Measurements from ENCODE around the gene PRR23E. TPM values are rescaled to one million over a fixed set of nuclear protein-coding genes. Genes with fewer than 3 reads are reported as not detected.

The PRR23E gene
- total and polyA plus RNA-seq, 2 experiments from 2014 or later: not detected

DNA sequence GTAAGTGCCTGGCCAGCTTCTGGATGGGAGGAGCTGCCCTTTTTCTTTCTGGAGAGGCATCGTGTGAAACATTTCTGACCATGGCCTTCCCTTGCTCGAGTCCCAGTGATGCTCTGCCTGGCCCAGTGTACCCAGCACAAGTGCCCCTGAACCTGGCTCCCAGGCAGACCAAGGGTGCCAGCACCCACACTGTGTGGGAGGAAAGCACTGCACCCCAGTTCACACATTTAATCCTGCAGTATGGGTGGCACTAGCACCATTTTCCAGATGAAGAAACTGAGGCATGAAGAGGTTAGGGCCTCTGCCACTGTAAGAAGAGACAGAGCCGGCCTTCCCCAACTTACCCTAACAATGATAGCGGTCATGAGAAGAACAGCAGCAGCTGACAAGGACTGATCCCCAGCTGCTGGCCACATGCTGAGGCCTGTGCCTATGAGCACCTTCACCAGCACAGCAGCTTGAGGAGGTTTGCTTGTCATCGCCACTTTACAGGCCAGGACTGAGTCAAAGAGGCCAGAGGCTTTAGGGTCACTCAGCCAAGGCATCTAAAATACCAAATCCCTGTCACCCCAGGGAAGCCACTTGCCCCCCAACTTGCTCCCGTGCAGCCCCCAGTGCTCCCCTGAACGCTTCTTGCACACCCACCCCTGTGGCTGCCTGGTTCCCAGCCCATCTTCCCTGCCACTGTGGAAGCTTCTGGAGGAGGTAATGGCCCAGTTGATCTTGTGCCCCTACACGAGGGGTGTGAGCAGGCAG is 15.0 kb downstream of the PRR23E start (continued):
- TF ChIP-seq ZNF462 (CRISPR knock-in tag; IDR thresholded peaks at IDR 0.05): no peak

DNA sequence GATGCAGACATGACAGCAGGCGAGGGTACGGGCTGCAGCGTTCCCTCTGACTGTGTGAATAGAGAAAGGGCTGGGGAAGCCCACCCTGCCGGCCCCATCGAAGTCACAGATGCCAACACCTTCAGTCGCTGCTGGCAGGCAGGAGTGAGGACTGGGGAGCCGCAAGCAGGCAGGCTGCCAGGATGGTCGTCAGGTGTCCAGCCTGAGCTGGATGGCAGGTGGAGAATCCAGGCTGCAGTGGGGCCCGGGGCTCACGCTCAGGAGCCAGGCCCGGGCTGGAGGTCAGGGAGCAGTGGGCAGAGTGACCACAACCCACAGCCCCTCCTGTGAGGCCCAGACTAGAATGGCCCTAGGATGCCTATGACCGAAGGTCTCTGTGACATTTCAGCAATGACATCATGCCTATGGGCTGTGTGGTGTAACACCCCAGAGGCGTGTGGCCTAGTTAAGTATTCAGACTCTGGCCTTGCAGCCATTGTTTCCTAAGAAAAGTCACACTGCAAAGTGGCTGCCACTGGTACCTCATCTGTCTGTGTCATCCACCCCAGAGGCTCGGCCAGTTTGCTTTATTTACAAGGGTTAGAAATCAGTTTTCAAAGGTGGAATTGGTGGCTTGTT is 15.7 kb downstream of the PRR23E start:
- no peaks in the 10 kb centered on the region for H3K36me3 Mint-ChIP-seq (ENCODE audit: low read depth)
- H3K4me1 Mint-ChIP-seq: no peaks in the 10 kb centered on the region; the same call in 1 of the 3 replicates
- ATAC-seq (no peak), DNase-seq (ENCODE audit: low spot score) (no peak)
- Histone ChIP-seq H3K27me3 (ENCODE audit: insufficient read depth) (no peaks in the 10 kb centered on the region), H3K4me1 (ENCODE audit: insufficient read depth) (no peaks in the 10 kb centered on the region), H3K79me2 (replicated peaks; ENCODE audit: insufficient read depth) (no peaks in the 10 kb centered on the region), H3K36me3 (ENCODE audit: insufficient read depth) (no peaks in the 10 kb centered on the region), H3K27ac (ENCODE audit: low read depth) (no peak overlapping the region), H2AFZ (no peak overlapping the region), H3F3A (replicated peaks; ENCODE audit: low read depth) (no peaks in the 10 kb centered on the region), H3K4me3 (no peak overlapping the region), H3K4me2 (no peak overlapping the region), H3K9me2 (ENCODE audit: insufficient read depth) (peaks cover 5% of the 10 kb centered on the region; the same call in 1 of the 2 replicates), H4K20me1 (replicated peaks; ENCODE audit: insufficient read depth) (no peaks in the 10 kb centered on the region)
- peaks cover 16% of the 10 kb centered on the region for H3K27me3 Mint-ChIP-seq (ENCODE audit: insufficient read depth, low read depth, poor library complexity)
- no peaks in the 10 kb centered on the region for H3K9me3 Mint-ChIP-seq
- TF ChIP-seq EZH2 (IDR thresholded peaks at IDR 0.05; ENCODE audit: low read depth, unreplicated experiment) (no peak), JUNB (IDR thresholded peaks at IDR 0.05; ENCODE audit: unreplicated experiment) (no peak)
- H3K4me3 Mint-ChIP-seq: no peak overlapping the region
- no peak overlapping the region for H3K27ac Mint-ChIP-seq

Data from GM23338 (cell line).